Activated T-cell treated with anti-CD3 and anti-CD28 coated beads, Interleukin-2, amount 50 U/mL, for 24 hours (primary cell): ENCODE results near the gene BHLHA9.

Experiments used
- DNase-seq: peaks from one replicate; pipeline ENCODE4 v3.0.0-alpha.2; 2020
- H3K27ac Mint-ChIP-seq: 2 replicates; pipeline ENCODE4 v1.8.0; 2020; ENCODE audit warnings: mild to moderate bottlenecking, mixed read lengths
- H3K27me3 Mint-ChIP-seq: 2 replicates; pipeline ENCODE4 v1.8.0; 2020; ENCODE audit warnings: mixed read lengths
- H3K36me3 Mint-ChIP-seq: 2 replicates; pipeline ENCODE4 v1.8.0; 2020; ENCODE audit warnings: low read depth, mixed read lengths
- H3K4me1 Mint-ChIP-seq: 2 replicates; pipeline ENCODE4 v1.8.0; 2020; ENCODE audit warnings: low read depth, mixed read lengths
- H3K4me3 Mint-ChIP-seq: 2 replicates; pipeline ENCODE4 v1.8.0; 2020; ENCODE audit warnings: mild to moderate bottlenecking, moderate library complexity, mixed read lengths
- H3K9me3 Mint-ChIP-seq: 2 replicates; pipeline ENCODE4 v1.8.0; 2020; ENCODE audit warnings: mixed read lengths

The BHLHA9 gene

DNA sequence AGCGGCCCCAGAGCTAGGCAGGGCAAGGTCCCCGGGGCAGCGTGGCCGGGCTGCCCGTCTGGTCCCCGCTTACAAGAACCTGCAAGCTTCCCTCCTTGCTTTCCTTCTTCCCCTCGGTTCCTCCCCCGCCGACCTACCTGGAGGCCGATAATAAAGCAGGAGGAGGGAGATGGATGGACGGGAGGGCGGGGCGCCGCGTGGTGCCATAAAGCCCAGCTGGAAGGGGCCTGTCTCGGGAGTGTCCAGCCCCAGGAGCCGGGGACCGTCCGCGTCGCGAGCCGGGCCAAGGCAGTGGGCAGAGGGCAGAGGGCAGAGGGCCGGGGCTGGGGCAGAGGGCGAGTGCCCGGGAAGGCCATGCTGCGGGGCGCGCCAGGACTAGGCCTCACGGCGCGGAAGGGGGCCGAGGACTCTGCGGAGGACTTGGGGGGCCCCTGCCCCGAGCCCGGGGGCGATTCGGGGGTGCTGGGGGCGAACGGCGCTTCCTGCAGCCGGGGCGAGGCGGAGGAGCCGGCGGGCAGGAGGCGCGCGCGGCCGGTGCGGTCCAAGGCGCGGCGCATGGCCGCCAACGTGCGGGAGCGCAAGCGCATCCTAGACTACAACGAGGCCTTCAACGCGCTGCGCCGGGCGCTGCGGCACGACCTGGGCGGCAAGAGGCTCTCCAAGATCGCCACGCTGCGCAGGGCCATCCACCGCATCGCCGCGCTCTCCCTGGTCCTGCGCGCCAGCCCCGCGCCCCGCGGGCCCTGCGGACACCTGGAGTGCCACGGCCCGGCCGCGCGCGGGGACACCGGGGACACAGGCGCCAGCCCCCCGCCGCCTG, at the start of gene BHLHA9:
BHLHA9 (plus strand) TSS at position 235 of the 820 bp plus-strand sequence; CDS start at position 355, 120 bp downstream.
- Mint-ChIP-seq H3K9me3 (no peaks in the 10 kb centered on the region), H3K36me3 (no peaks in the 10 kb centered on the region), H3K4me1 (peaks cover 14% of the 10 kb centered on the region), H3K27ac (no peak within 1 kb of the TSS), H3K27me3 (peaks cover 42% of the 10 kb centered on the region), H3K4me3 (peak within 1 kb of the TSS; percentile 84)
- DNase-seq, result no peak

DNA sequence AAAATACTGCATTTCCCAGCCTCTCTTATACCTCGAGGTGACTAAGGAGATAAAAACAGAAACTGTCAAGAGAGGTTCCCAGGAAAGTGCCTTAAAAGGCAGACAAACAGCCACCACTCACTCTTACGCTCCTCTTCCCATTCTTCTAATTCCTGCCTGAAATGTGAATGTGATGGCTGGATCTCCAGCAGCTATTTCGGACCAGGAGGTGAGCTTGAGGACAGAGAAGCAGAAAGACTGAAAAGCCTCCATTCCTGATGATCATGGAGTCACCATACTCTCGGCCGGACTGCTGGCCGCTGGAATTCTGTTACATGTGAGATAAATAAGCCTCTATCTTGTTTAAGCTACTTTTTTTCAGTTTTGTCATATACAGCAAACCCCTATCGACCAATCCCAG, 49.0 kb upstream of the BHLHA9 start:
- Mint-ChIP-seq H3K27ac (no peak overlapping the region), H3K9me3 (no peaks in the 10 kb centered on the region), H3K27me3 (peaks cover under 1% of the 10 kb centered on the region), H3K4me1 (no peaks in the 10 kb centered on the region), H3K4me3 (no peak overlapping the region), H3K36me3 (no peaks in the 10 kb centered on the region)
- DNase-seq, result no peak

DNA sequence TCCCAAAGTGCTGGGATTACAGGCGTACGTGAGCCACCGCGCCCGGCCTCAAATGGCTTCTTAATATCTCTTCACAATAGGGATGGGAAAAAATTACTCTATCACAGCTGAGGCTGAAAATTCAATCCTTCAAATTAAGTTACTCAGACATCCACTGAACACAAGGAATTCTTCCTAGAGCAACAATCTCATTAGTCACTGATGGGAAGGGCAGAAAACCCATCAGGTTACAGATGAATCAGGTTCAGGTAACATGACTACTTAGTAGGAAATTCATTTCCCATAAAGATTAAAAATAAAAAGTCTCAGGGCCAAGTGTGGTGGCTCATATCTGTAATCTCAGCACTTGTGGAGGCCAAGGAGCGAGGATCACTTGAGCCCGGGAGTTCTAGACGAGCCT, 47.9 kb upstream of the BHLHA9 start:
- Mint-ChIP-seq H3K9me3 (no peaks in the 10 kb centered on the region), H3K27ac (no peak overlapping the region), H3K4me1 (no peaks in the 10 kb centered on the region), H3K27me3 (peaks cover 11% of the 10 kb centered on the region), H3K36me3 (no peaks in the 10 kb centered on the region), H3K4me3 (no peak overlapping the region)
- DNase-seq, result no peak

DNA sequence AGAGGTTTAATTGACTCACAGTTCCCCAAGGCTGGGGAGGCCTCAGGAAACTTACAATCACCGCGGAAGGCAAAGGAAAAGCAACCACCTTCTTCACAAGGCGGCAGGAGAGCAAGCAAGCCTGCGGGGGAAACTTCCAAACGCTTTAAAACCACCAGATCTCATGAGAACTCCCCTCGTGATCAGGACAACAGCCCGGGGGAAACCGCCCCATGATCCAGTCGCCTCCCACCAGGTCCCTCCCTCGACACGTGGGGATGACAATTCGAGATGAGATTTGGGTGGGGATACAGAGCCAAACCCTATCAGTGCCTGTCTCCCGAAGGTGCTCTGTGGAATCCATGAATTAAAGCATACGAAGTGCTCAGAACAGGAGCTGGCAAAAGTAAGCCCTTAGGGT, 46.6 kb upstream of the BHLHA9 start:
- Mint-ChIP-seq H3K27me3 (peaks cover 22% of the 10 kb centered on the region), H3K27ac (no peak overlapping the region), H3K4me1 (peaks cover 6% of the 10 kb centered on the region), H3K36me3 (no peaks in the 10 kb centered on the region), H3K4me3 (no peak overlapping the region), H3K9me3 (no peaks in the 10 kb centered on the region)
- DNase-seq, result no peak

DNA sequence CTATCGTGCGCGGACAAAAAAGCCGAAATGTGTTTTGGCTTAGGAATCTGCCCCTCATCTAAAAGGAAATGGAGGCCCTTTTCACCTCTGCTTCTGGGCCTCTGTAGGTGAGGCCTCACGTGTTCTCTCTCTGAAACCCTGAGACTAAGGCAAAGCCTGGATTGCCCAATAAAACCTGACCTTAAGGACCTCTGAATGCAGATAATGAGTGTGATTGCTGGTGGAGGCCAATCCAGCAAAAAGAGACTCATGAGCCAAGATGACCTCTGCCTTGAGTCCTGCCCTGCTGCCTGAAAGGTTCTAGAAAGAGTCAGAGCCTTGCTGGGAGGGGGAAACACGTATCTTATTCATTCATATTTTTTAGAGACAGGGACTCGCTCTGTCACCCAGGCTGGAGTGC, 45.9 kb upstream of the BHLHA9 start:
- H3K27ac Mint-ChIP-seq, result no peak overlapping the region
- H3K9me3 Mint-ChIP-seq, result no peaks in the 10 kb centered on the region
- H3K4me3 Mint-ChIP-seq, result no peak overlapping the region
- H3K27me3 Mint-ChIP-seq, result peaks cover 22% of the 10 kb centered on the region
- H3K4me1 Mint-ChIP-seq, result peaks cover 6% of the 10 kb centered on the region
- H3K36me3 Mint-ChIP-seq, result no peaks in the 10 kb centered on the region
- DNase-seq, result no peak

DNA sequence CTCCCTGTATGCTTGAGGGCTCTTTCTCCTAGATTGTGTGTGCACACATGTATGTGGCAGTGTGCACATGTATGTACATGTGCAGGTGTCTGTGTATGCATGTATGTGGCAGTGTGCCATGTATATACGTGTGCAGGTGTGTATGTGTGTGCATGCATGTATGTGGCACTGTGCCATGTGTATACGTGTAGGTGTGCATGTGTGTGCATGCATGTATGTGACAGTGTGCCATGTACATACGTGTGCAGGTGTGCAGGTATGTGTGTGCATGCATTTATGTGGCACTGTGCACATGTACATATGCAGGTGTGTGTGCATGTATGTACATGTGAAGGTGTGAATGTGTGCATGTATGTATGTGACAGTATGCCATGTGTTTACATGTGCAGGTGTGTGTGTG, 43.9 kb upstream of the BHLHA9 start:
- no peak for DNase-seq
- H3K27ac Mint-ChIP-seq, result no peak overlapping the region
- peaks cover 12% of the 10 kb centered on the region for H3K4me1 Mint-ChIP-seq
- peaks cover 37% of the 10 kb centered on the region for H3K27me3 Mint-ChIP-seq
- no peaks in the 10 kb centered on the region for H3K36me3 Mint-ChIP-seq
- no peak overlapping the region for H3K4me3 Mint-ChIP-seq
- H3K9me3 Mint-ChIP-seq, result no peaks in the 10 kb centered on the region

DNA sequence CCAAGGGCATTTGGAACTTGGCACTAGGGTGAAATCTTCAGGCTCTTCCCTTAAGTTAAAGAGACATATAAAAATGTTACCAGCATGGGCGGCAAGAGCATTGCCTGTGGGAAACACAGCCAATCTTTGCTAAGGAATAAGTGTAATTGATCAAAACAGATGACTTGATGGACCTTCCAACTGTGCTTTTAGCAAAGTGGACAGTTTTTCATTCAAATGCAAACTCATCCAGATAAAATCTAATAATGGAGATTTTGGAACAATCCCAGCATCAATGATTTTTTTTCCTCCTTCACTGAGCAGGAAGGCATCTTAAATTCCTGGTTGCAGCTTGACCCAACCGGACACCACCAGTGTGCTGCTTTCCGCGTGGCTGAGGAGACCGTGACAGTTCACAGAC, 42.9 kb upstream of the BHLHA9 start:
- H3K27ac Mint-ChIP-seq, result no peak overlapping the region
- DNase-seq, result no peak
- H3K36me3 Mint-ChIP-seq, result no peaks in the 10 kb centered on the region
- peaks cover 12% of the 10 kb centered on the region for H3K4me1 Mint-ChIP-seq
- no peaks in the 10 kb centered on the region for H3K9me3 Mint-ChIP-seq
- no peak overlapping the region for H3K4me3 Mint-ChIP-seq
- H3K27me3 Mint-ChIP-seq, result peaks cover 48% of the 10 kb centered on the region

DNA sequence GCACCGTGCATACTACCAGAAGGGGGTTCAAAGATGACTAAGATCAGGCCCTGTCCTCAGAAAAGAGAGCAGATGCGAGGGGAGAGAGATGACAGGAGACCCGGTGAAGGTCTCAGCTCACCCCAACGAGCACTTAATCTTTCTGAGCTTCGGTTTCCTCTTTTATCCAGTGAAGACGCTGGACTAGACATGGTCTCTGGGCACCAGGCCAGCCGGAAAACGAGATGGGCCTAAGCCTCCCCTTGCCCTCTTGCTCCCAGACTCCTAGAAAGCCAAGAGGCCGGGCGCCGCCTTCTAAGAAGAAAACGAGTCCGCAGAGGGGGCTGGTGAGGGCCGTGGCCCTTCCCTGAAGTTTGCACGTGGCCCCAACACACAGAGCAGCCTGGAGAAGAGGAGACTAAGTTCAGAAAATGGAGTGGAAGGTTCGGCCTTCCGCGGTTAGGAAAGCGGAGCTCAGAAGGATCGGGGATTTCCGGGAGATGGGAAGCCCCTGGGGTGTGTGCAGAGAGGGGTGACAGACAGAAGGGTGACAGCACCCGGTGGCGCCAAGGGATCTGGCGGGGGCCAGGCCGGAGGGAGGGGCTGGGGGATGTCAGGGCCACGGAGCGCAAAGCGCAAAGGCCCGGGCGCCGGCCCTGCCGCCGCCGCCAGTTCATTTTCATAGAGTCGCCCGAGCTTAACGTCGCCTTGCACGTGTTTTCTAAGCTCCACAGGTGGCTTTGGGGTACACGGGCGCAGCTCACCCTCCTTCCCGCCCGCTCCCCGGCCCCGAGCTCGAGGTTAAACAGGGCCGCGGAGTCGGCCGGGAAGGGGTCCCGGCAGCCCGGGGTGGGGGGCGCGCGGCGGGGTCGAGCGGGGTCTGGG, 42.1 kb upstream of the BHLHA9 start:
- Mint-ChIP-seq H3K4me1 (peaks cover 12% of the 10 kb centered on the region), H3K27ac (peak overlapping the region; percentile 69), H3K36me3 (no peaks in the 10 kb centered on the region), H3K9me3 (no peaks in the 10 kb centered on the region), H3K4me3 (peak overlapping the region; percentile 70), H3K27me3 (peaks cover 53% of the 10 kb centered on the region)
- peak; percentile 47 for DNase-seq

DNA sequence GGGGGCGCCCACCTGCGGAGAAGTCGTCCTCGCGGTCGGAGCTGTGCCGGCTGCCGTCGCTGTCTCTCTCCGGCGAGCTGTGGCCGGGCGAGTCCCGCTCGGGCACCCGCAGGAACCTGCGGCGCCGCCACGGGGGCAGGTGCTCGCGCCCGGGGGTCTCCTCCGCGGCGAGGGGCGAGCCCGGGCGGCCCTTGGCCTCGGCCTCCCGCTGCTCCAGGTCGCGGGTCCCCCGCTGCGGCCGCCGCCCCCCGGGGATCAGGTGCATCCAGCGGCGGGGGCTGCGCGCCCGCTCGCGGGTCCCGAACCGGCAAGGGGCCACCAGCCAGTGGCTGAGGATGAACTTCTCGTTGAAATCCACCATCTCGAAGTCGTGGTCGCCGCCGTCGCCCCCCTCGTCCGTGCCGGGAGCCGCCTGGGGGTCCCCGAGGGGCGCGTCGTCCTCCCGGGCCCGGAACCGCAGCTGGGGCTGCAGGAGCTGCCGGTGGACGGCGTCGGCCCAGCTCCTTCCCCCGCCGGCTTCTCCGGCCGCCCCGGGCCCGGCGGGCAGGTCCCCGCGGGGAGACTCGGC, 41.4 kb upstream of the BHLHA9 start:
- peak; percentile 48 for DNase-seq
- no peaks in the 10 kb centered on the region for H3K36me3 Mint-ChIP-seq
- H3K4me1 Mint-ChIP-seq, result peaks cover 12% of the 10 kb centered on the region
- H3K27me3 Mint-ChIP-seq, result peaks cover 53% of the 10 kb centered on the region
- H3K9me3 Mint-ChIP-seq, result no peaks in the 10 kb centered on the region
- H3K27ac Mint-ChIP-seq, result no peak overlapping the region
- H3K4me3 Mint-ChIP-seq, result no peak overlapping the region

DNA sequence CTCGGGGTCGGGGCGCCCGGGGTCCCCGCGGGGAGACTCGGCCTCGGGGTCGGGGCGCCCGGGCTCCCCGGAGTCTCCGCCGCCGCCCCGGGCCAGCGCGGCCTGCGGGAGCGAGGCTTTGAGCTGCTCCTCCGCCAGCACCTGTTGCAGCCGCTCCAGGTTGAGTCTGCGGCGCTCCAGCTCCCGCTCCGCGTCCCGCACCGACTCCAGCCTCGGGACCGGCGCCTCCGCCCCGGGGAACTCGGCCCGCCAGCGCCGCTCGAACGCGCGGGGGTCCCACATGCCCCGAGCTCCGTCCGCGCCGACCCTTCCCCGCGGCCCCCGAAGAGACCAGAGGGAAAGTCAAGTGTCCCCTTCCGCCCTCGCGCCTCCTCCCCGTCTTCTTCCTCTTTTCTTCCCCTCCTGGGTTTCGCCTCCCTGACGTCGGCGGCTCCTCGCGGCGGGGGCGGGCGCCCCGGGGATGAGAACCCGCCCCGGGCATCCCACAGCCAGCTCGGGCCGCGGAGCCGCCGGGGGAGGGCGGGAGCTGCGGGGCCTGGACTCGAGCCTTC, 40.8 kb upstream of the BHLHA9 start:
- Mint-ChIP-seq H3K27me3 (peaks cover 59% of the 10 kb centered on the region), H3K36me3 (no peaks in the 10 kb centered on the region), H3K4me3 (peak overlapping the region; percentile 46), H3K27ac (no peak overlapping the region), H3K4me1 (peaks cover 12% of the 10 kb centered on the region), H3K9me3 (no peaks in the 10 kb centered on the region)
- DNase-seq, result peak; percentile 65

DNA sequence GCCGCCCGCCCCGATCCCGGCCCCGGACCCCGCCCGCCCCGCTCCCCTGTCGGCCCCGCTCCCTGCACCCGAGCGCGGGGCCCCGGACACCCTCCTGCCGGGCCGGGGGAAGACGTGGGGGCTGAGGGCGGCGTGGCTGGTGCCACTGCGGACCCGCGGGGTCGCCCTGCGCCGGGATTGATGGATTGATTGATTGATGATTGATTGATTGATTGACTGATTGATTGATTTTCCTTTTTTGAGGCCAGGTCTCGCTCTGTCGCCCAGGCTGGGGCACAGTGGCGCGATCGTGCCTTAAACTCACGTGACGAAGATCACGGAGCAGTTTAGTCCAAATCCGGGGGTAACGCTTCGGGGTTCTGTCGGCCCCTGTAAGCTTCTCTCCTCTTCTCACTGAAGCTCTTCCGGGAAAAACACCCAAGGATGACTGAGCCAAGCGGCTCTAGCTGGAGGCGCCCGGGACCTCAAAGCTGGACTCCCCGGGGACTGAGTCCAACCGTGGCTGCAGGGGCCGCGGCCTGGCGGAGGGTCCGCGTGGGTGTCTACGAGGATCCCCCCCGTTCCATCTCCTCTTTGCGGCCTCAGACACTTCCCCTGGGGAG, 40.2 kb upstream of the BHLHA9 start:
- H3K9me3 Mint-ChIP-seq, result no peaks in the 10 kb centered on the region
- peak overlapping the region; percentile 80 for H3K27ac Mint-ChIP-seq
- peak overlapping the region; percentile 74 for H3K4me3 Mint-ChIP-seq
- peaks cover 61% of the 10 kb centered on the region for H3K27me3 Mint-ChIP-seq
- H3K36me3 Mint-ChIP-seq, result no peaks in the 10 kb centered on the region
- DNase-seq, result no peak
- H3K4me1 Mint-ChIP-seq, result peaks cover 12% of the 10 kb centered on the region

DNA sequence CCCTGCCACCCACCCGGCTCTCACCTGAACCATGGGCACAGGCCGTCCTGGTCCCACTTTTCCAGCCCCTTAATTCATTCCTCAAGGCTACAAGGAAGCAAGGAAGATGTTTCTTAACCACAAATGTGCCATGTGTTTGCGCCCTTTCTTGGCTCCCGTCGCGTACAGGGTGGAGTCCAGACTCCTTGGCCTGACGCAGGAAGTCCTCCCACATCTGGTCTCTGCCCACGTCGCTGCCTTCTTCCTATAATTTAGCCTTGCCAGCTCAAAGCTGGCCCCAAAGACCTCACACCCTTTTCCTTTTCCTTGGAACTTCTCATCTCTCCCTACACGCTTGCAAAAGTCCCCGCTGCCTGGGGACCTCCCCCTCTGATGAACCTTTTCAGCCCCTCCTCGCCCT, 38.8 kb upstream of the BHLHA9 start:
- no peak overlapping the region for H3K27ac Mint-ChIP-seq
- H3K9me3 Mint-ChIP-seq, result no peaks in the 10 kb centered on the region
- H3K36me3 Mint-ChIP-seq, result no peaks in the 10 kb centered on the region
- H3K4me1 Mint-ChIP-seq, result peaks cover 12% of the 10 kb centered on the region
- H3K4me3 Mint-ChIP-seq, result no peak overlapping the region
- DNase-seq, result no peak
- H3K27me3 Mint-ChIP-seq, result peaks cover 58% of the 10 kb centered on the region

DNA sequence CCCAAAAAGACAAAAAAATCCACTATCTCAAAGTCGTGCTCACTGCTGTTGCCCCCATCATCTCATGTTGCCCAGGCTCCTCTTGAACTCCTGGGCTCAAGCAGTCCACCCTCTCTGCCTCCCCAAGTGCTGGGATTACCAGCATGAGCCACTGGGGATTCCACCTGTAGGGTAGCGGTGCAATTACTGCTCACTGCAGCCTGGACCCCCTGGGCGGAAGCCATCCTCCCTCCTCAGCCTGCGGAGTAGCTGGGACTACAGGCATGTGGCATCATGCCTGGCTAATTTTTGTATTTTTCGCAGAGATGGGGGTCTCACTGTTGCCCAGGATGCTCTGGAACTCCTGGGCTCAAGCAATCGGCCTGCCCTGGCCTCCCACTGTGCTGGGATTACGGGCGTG, 37.9 kb upstream of the BHLHA9 start:
- Mint-ChIP-seq H3K36me3 (no peaks in the 10 kb centered on the region), H3K9me3 (no peaks in the 10 kb centered on the region), H3K27me3 (peaks cover 50% of the 10 kb centered on the region), H3K4me1 (peaks cover 12% of the 10 kb centered on the region), H3K4me3 (no peak overlapping the region), H3K27ac (no peak overlapping the region)
- DNase-seq, result no peak

DNA sequence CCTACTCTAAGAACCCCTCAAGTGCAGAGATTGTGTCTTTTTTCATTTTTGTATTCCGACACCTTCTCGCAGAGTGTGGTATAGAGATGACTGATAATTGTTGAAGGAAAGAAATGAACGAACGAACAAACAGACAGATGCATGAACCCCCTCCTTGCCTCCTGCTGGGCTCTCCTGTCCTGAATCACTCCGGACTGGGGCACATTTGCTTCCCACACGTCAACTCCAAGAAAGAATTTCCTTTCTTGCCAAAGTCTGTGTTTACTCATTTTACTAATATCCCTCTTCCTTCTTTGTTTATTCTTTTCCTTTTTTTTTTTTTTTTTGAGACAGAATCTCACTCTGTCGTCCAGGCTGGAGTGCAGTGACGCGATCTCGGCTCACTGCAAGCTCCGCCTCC, 37.5 kb upstream of the BHLHA9 start:
- H3K27ac Mint-ChIP-seq, result no peak overlapping the region
- peaks cover 46% of the 10 kb centered on the region for H3K27me3 Mint-ChIP-seq

More for the DNA sequence above, 37.5 kb upstream of the BHLHA9 start:
- Mint-ChIP-seq H3K4me1 (peaks cover 10% of the 10 kb centered on the region), H3K4me3 (no peak overlapping the region), H3K9me3 (no peaks in the 10 kb centered on the region), H3K36me3 (no peaks in the 10 kb centered on the region)
- no peak for DNase-seq
